GM12865 (cell line): ENCODE results near the gene XKRX.

Source experiments
- DNase-seq: peaks from one replicate; pipeline ENCODE4 v3.0.0; 2010; ENCODE audit warnings: low read depth
- H3K4me3 ChIP-seq: 2 replicates; pipeline ENCODE4 v1.5.1; 2011; ENCODE audit warnings: mild to moderate bottlenecking, low read depth, low read length, control low read depth
- CTCF ChIP-seq: IDR thresholded peaks from 2 replicates; pipeline ENCODE4 v1.5.1; 2011; ENCODE audit warnings: low read length, control low read depth, low read depth, inconsistent platforms; ENCODE audit not compliant: insufficient read depth; ENCODE audit errors: missing control alignments

XKRX gene

GRCh38 chrX:100928660-100929613 is at the start of gene XKRX:
Gene XKRX, minus strand, starts transcription at chrX:100928917. Its CDS starts 613 bp downstream, at chrX:100928304.
- peak within 1 kb of the TSS; percentile 54 for H3K4me3 ChIP-seq

GRCh38 chrX:100976211-100976610 is 47.5 kb upstream of the XKRX start:
- no peak overlapping the region for H3K4me3 ChIP-seq
- TF ChIP-seq CTCF, result no peak
- DNase-seq, result no peak

More at GRCh38 chrX:100928660-100929613, at the start of gene XKRX:
- DNase-seq, result peak; percentile 52
- no peak for TF ChIP-seq CTCF

DNA sequence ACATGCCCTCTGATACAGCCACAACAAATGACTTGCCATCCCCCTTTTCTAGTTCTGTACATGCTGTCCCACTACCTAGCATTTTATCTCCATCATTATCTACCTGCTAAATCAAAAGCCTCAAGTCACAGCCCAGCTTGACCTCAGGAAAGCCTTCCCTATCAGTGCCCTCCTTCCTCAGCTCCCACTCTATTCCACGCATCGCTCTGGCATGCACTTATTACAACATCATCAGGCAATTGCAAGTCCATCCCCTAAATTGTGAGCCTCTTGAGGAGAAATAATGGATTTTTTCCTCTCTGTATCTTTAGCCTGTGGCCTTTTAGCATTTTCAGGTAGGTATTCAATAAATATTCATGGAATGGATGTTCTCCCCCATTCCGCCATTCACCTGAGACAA is 46.5 kb upstream of the XKRX start:
- TF ChIP-seq CTCF, result no peak
- no peak for DNase-seq
- H3K4me3 ChIP-seq, result no peak overlapping the region

DNA sequence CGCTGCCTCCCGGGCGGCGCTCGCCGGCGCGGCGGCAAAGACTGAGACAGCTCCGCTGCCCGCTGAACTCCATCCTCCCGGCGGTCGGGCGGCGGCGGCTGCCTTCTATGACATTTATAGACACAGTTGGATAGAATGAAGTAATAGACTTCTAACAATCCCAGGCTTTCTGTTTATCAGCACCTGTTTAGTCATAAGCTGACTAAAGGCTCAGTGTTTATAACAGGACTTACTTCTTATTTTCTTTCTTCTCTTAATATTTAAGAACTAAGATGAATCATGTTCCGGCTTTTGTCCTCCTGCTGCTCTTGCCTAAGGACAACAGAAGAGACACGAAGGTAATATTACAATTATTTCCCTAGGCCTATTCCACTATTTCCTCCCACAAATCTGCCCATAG is 44.7 kb upstream of the XKRX start:
- DNase-seq, result no peak
- no peak overlapping the region for H3K4me3 ChIP-seq
- TF ChIP-seq CTCF, result no peak

DNA sequence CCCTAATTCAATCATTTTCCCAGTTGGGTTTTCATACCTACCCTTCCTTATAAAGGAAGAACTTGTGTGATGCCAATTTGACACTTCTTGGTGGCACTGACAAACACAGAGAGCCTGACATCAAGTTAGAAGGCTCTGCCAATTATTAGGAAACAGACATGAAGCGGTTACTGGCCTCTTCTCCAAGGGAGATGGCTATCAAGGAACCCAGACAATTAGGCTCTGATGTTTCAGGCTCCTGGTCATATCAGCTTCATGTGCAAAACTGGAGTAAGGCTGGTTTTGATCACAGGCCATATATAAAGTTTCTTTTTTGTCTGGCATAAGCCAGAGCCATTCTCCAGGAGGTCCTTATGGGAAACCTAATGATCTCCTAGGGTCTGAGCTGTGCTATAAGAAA is 41.2 kb upstream of the XKRX start:
- H3K4me3 ChIP-seq, result no peak overlapping the region
- no peak for TF ChIP-seq CTCF

GRCh38 chrX:100969408-100969807 is 40.7 kb upstream of the XKRX start, which contains the start of gene ARL13A:
Gene ARL13A, plus strand, starts transcription at chrX:100969708. Its CDS starts 3,982 bp downstream, at chrX:100973690.
- no peak within 1 kb of the TSS for H3K4me3 ChIP-seq
- no peak for TF ChIP-seq CTCF
- no peak for DNase-seq

More for the DNA sequence above, 41.2 kb upstream of the XKRX start:
- DNase-seq, result no peak
